Prostate gland (tissue), 2 donors: ENCODE results near the gene PRCP.

Source experiments
- POLR2A ChIP-seq: fragments of 450-650 bp; IDR thresholded peaks from one replicate; pipeline ENCODE4 v1.6.1; 2016; ENCODE audit warnings: antibody characterized with exemption, mild to moderate bottlenecking
- POLR2AphosphoS5 ChIP-seq: sonication (generic); formaldehyde crosslinking; IDR thresholded peaks from one replicate; pipeline ENCODE4 v1.6.1; 2017; ENCODE audit warnings: antibody characterized with exemption
- TF ChIP-seq, protein P1 (sequence below), 4 experiments: fragments of 200-600 bp in 2 of 4; fragments of 450-650 bp in 2 of 4; sonication (generic) in 2 of 4; IDR thresholded peaks; 1 replicate in 3 of 4; 2 replicates in 1 of 4; pipeline ENCODE4 v1.5.1; 2016 to 2019; ENCODE audit warnings: antibody characterized with exemption in 4 of 4, mild to moderate bottlenecking in 2 of 4, moderate library complexity in 2 of 4

DNA sequence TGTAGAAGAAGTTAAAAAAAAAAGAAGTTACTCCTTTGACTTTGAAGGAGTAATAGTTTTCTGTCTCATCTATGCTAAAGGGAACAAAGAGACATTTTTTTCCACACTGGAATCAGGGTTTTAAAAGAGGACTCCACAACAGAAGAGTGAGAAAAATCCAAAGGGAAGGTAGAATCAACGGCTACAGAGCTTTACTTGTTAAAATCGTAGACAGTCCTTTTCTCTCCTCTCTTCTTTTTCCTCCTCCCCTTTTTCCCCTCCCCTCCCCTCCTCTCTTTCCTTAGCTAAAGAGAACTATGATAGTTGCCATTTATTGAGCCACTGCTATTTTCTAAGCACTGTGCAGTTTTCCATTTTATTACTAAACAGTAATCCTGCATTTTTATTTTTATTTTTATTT is 30.5 kb upstream of the PRCP start:
- TF ChIP-seq, protein P1, sequence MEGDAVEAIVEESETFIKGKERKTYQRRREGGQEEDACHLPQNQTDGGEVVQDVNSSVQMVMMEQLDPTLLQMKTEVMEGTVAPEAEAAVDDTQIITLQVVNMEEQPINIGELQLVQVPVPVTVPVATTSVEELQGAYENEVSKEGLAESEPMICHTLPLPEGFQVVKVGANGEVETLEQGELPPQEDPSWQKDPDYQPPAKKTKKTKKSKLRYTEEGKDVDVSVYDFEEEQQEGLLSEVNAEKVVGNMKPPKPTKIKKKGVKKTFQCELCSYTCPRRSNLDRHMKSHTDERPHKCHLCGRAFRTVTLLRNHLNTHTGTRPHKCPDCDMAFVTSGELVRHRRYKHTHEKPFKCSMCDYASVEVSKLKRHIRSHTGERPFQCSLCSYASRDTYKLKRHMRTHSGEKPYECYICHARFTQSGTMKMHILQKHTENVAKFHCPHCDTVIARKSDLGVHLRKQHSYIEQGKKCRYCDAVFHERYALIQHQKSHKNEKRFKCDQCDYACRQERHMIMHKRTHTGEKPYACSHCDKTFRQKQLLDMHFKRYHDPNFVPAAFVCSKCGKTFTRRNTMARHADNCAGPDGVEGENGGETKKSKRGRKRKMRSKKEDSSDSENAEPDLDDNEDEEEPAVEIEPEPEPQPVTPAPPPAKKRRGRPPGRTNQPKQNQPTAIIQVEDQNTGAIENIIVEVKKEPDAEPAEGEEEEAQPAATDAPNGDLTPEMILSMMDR (IDR thresholded peaks at IDR 0.05): no peak
- no peak for TF ChIP-seq POLR2AphosphoS5
- TF ChIP-seq POLR2A: no peak
